Astrocyte (in vitro differentiated cells and primary cell): ENCODE results near the gene TSNAX. TPM values are rescaled to one million over a fixed set of nuclear protein-coding genes. Genes with fewer than 3 reads are reported as not detected.

ENCODE experiments used
- DNase-seq: peaks from one replicate; pipeline ENCODE4 v3.0.0-alpha.2; 2010; ENCODE audit warnings: low read depth
- FAIRE-seq: peaks from 2 replicates; lab custom pipeline; 2011; peaks lifted over from hg19 to GRCh38; lab: Jason Lieb, UNC
- H2AFZ ChIP-seq: 2 replicates; pipeline ENCODE4 v1.6.0; 2012; ENCODE audit warnings: low read depth, low read length, inconsistent platforms
- H3K27ac ChIP-seq: 2 replicates; pipeline ENCODE4 v1.5.1; 2011; ENCODE audit warnings: low read depth, low read length, inconsistent platforms
- H3K27me3 ChIP-seq: 2 replicates; pipeline ENCODE4 v1.6.0; 2011; ENCODE audit warnings: low read length, inconsistent platforms; ENCODE audit not compliant: insufficient read depth
- H3K36me3 ChIP-seq: 2 replicates; pipeline ENCODE4 v1.5.1; 2011; ENCODE audit warnings: low read length, inconsistent platforms; ENCODE audit not compliant: insufficient read depth
- H3K4me1 ChIP-seq: 2 replicates; pipeline ENCODE4 v1.5.1; 2011; ENCODE audit warnings: low read length, inconsistent platforms; ENCODE audit not compliant: insufficient read depth
- H3K4me2 ChIP-seq: 2 replicates; pipeline ENCODE4 v1.6.0; 2012; ENCODE audit warnings: low read length, inconsistent platforms
- H3K4me3 ChIP-seq: 2 replicates; pipeline ENCODE4 v1.5.1; 2011; ENCODE audit warnings: low read depth, mild to moderate bottlenecking, low read length, inconsistent platforms; ENCODE audit not compliant: insufficient read depth
- H3K79me2 ChIP-seq: 2 replicates; pipeline ENCODE4 v1.6.0; 2012; ENCODE audit warnings: mild to moderate bottlenecking, low read length, inconsistent platforms; ENCODE audit not compliant: insufficient read depth
- H3K9ac ChIP-seq: 2 replicates; pipeline ENCODE4 v1.6.0; 2012; ENCODE audit warnings: mild to moderate bottlenecking, low read length, inconsistent platforms
- H3K9me3 ChIP-seq: 2 replicates; pipeline ENCODE4 v1.5.1; 2012; ENCODE audit warnings: low read depth, mild to moderate bottlenecking, low read length, inconsistent platforms; ENCODE audit not compliant: insufficient read depth
- H4K20me1 ChIP-seq: 2 replicates; pipeline ENCODE4 v1.6.0; 2012; ENCODE audit warnings: low read length, inconsistent platforms; ENCODE audit not compliant: insufficient read depth
- H3K27ac Mint-ChIP-seq: one replicate; pipeline ENCODE4 v1.8.0; 2021; ENCODE audit warnings: mild to moderate bottlenecking, mixed read lengths; ENCODE audit not compliant: unreplicated experiment
- H3K27me3 Mint-ChIP-seq: one replicate; pipeline ENCODE4 v1.8.0; 2021; ENCODE audit warnings: low read depth, mixed read lengths; ENCODE audit not compliant: unreplicated experiment
- H3K36me3 Mint-ChIP-seq: one replicate; pipeline ENCODE4 v1.8.0; 2021; ENCODE audit warnings: low read depth, mixed read lengths; ENCODE audit not compliant: unreplicated experiment
- H3K4me1 Mint-ChIP-seq: one replicate; pipeline ENCODE4 v1.8.0; 2021; ENCODE audit warnings: low read depth, mixed read lengths; ENCODE audit not compliant: unreplicated experiment
- H3K4me3 Mint-ChIP-seq: one replicate; pipeline ENCODE4 v1.8.0; 2021; ENCODE audit warnings: mild to moderate bottlenecking, moderate library complexity, mixed read lengths; ENCODE audit not compliant: unreplicated experiment
- H3K9me3 Mint-ChIP-seq: one replicate; pipeline ENCODE4 v1.8.0; 2021; ENCODE audit warnings: mild to moderate bottlenecking, mixed read lengths; ENCODE audit not compliant: unreplicated experiment
- CTCF ChIP-seq: IDR thresholded peaks from 2 replicates; pipeline ENCODE4 v1.5.1; 2011; ENCODE audit warnings: low read depth, mild to moderate bottlenecking, inconsistent platforms, low read length, moderate library complexity; ENCODE audit not compliant: insufficient read depth
- EZH2 ChIP-seq: IDR thresholded peaks from 2 replicates; pipeline ENCODE4 v1.6.1; 2012; ENCODE audit warnings: mild to moderate bottlenecking, low read length, inconsistent platforms; ENCODE audit not compliant: insufficient read depth
- total RNA-seq: library from RNA; stranded (reverse); gene quantifications from 2 replicates; pipeline ENCODE4 v1.2.1, GENCODE V29; 2021

The TSNAX gene
- total RNA-seq, 1 donor from 2014 or later = 43.5 TPM

GRCh38 chr1:231518485-231519034, 9.9 kb upstream of the TSNAX start:
- no peak for TF ChIP-seq CTCF
- Mint-ChIP-seq H3K4me1 (peaks cover 18% of the 10 kb centered on the region), H3K36me3 (no peaks in the 10 kb centered on the region), H3K4me3 (no peak overlapping the region), H3K9me3 (no peaks in the 10 kb centered on the region), H3K27ac (no peak overlapping the region), H3K27me3 (no peaks in the 10 kb centered on the region)
- Histone ChIP-seq H3K4me3 (no peak overlapping the region), H3K27ac (no peak overlapping the region), H3K79me2 (no peaks in the 10 kb centered on the region), H3K9ac (no peak overlapping the region), H3K4me2 (no peak overlapping the region), H4K20me1 (no peaks in the 10 kb centered on the region), H2AFZ (no peak overlapping the region), H3K4me1 (no peaks in the 10 kb centered on the region), H3K9me3 (no peaks in the 10 kb centered on the region), H3K27me3 (no peaks in the 10 kb centered on the region), H3K36me3 (no peaks in the 10 kb centered on the region)
- DNase-seq = no peak
- no peak for FAIRE-seq

GRCh38 chr1:231519166-231519565, 9.3 kb upstream of the TSNAX start:
- Histone ChIP-seq H4K20me1 (no peaks in the 10 kb centered on the region), H3K9ac (no peak overlapping the region), H3K79me2 (no peaks in the 10 kb centered on the region), H3K27me3 (no peaks in the 10 kb centered on the region), H2AFZ (no peak overlapping the region), H3K4me2 (no peak overlapping the region), H3K4me1 (no peaks in the 10 kb centered on the region), H3K9me3 (no peaks in the 10 kb centered on the region), H3K4me3 (no peak overlapping the region), H3K27ac (no peak overlapping the region), H3K36me3 (no peaks in the 10 kb centered on the region)
- no peak overlapping the region for H3K27ac Mint-ChIP-seq
- no peak for FAIRE-seq
- peaks cover 18% of the 10 kb centered on the region for H3K4me1 Mint-ChIP-seq
- H3K4me3 Mint-ChIP-seq = no peak overlapping the region
- H3K36me3 Mint-ChIP-seq = no peaks in the 10 kb centered on the region
- H3K9me3 Mint-ChIP-seq = no peaks in the 10 kb centered on the region
- H3K27me3 Mint-ChIP-seq = no peaks in the 10 kb centered on the region
- DNase-seq = peak; percentile 14
- TF ChIP-seq EZH2 = no peak
- no peak for TF ChIP-seq CTCF

- no peaks in the 10 kb centered on the region for H3K9me3 Mint-ChIP-seq
- Histone ChIP-seq H3K36me3 (no peaks in the 10 kb centered on the region), H3K4me1 (no peaks in the 10 kb centered on the region), H3K79me2 (no peaks in the 10 kb centered on the region), H3K9me3 (no peaks in the 10 kb centered on the region), H3K4me3 (no peak overlapping the region), H3K9ac (no peak overlapping the region), H3K27me3 (no peaks in the 10 kb centered on the region), H2AFZ (no peak overlapping the region), H4K20me1 (no peaks in the 10 kb centered on the region), H3K4me2 (no peak overlapping the region), H3K27ac (no peak overlapping the region)
- no peak for TF ChIP-seq EZH2
- no peak for TF ChIP-seq CTCF
- H3K27me3 Mint-ChIP-seq = no peaks in the 10 kb centered on the region
- DNase-seq = no peak
- no peak overlapping the region for H3K27ac Mint-ChIP-seq
- no peaks in the 10 kb centered on the region for H3K36me3 Mint-ChIP-seq
- H3K4me1 Mint-ChIP-seq = peaks cover 6% of the 10 kb centered on the region
- no peak overlapping the region for H3K4me3 Mint-ChIP-seq
- FAIRE-seq = no peak
Observed at GRCh38 chr1:231522038-231522437, 6.4 kb upstream of the TSNAX start.
